Activated T-helper 17 cell treated with anti-CD3 and anti-CD28 coated beads, Interleukin-2, amount 50 U/mL, for 72 hours (primary cell): ENCODE results near the gene HSPB2. TPM values are rescaled to one million over a fixed set of nuclear protein-coding genes. Genes with fewer than 3 reads are reported as not detected.
"Not testable (repeated sequence)": the region's sequence is repeated elsewhere in the genome, so short reads cannot be mapped to it uniquely, and the experiment has no call there.

Source experiments
- ATAC-seq: fragments of 150-1000 bp; cut with Tn5 transposase; replicated peaks from 2 replicates; pipeline ENCODE4 v1.10.0; 2021; ENCODE audit warnings: mild to moderate bottlenecking, moderate library complexity
- H3K27ac Mint-ChIP-seq: one replicate; pipeline ENCODE4 v1.8.0; 2022; ENCODE audit warnings: mixed read lengths
- H3K27me3 Mint-ChIP-seq: one replicate; pipeline ENCODE4 v1.8.0; 2022; ENCODE audit warnings: mixed read lengths
- H3K36me3 Mint-ChIP-seq: one replicate; pipeline ENCODE4 v1.8.0; 2022; ENCODE audit warnings: low read depth, mild to moderate bottlenecking, mixed read lengths
- H3K4me1 Mint-ChIP-seq: one replicate; pipeline ENCODE4 v1.8.0; 2022; ENCODE audit warnings: mixed read lengths
- H3K4me3 Mint-ChIP-seq: one replicate; pipeline ENCODE4 v1.8.0; 2022; ENCODE audit warnings: mild to moderate bottlenecking, mixed read lengths
- H3K9me3 Mint-ChIP-seq: one replicate; pipeline ENCODE4 v1.8.0; 2022; ENCODE audit warnings: mixed read lengths
- total RNA-seq, 2 donors: library from RNA; stranded (reverse); gene quantifications; one replicate each; pipeline ENCODE4 v1.2.3, GENCODE V29; 2022

HSPB2 gene, protein sequence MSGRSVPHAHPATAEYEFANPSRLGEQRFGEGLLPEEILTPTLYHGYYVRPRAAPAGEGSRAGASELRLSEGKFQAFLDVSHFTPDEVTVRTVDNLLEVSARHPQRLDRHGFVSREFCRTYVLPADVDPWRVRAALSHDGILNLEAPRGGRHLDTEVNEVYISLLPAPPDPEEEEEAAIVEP
- total RNA-seq = under 1 TPM in 1 of 2 donors, not detected in 1; 0.32 TPM

- Mint-ChIP-seq H3K4me1 (no peaks in the 10 kb centered on the region), H3K4me3 (no peak within 1 kb of the TSS), H3K9me3 (no peaks in the 10 kb centered on the region), H3K27ac (no peak within 1 kb of the TSS), H3K36me3 (no peaks in the 10 kb centered on the region), H3K27me3 (peaks cover 46% of the 10 kb centered on the region)
- no peak for ATAC-seq
Observed at GRCh38 chr11:111912535-111912934, at the start of gene HSPB2. HSPB2 (plus strand) TSS chr11:111912734; CDS start chr11:111912830, 96 bp downstream.

DNA sequence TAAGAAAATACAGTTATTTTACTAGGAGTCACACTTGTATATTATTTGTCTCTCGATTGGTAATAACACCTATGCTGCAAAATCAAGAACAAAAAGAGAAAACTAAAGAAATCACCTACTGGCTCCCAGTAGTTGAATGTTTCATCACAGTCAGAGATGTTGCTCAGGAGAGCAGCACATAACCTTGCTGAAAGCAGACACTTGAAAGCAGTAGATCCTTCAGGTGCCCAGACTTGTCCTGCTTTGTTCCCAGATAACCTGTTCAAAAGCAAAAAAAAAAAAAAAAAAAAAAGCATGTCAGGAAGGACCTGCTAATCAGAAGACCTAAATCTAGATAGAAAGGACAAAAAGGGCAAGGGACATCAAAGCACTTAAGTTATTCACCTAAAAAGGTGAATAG, 42.4 kb upstream of the HSPB2 start:
- no peaks in the 10 kb centered on the region for H3K9me3 Mint-ChIP-seq
- H3K36me3 Mint-ChIP-seq = peaks cover 60% of the 10 kb centered on the region
- peak overlapping the region; percentile 96 for H3K27ac Mint-ChIP-seq
- no peak for ATAC-seq
- H3K27me3 Mint-ChIP-seq = no peaks in the 10 kb centered on the region
- peaks cover 19% of the 10 kb centered on the region for H3K4me1 Mint-ChIP-seq
- peak overlapping the region; percentile 92 for H3K4me3 Mint-ChIP-seq

GRCh38 chr11:111870522-111870885, 42.0 kb upstream of the HSPB2 start:
- peaks cover 60% of the 10 kb centered on the region for H3K36me3 Mint-ChIP-seq
- peak overlapping the region; percentile 92 for H3K4me3 Mint-ChIP-seq
- H3K27me3 Mint-ChIP-seq = no peaks in the 10 kb centered on the region
- H3K4me1 Mint-ChIP-seq = peaks cover 19% of the 10 kb centered on the region
- H3K9me3 Mint-ChIP-seq = no peaks in the 10 kb centered on the region
- peak; percentile 15 for ATAC-seq
- H3K27ac Mint-ChIP-seq = peak overlapping the region; percentile 96

- peak; percentile 93 for ATAC-seq
- Mint-ChIP-seq H3K4me3 (peak within 1 kb of the TSS; percentile 92), H3K9me3 (no peaks in the 10 kb centered on the region), H3K27ac (peak within 1 kb of the TSS; percentile 96), H3K27me3 (no peaks in the 10 kb centered on the region), H3K4me1 (peaks cover 19% of the 10 kb centered on the region), H3K36me3 (peaks cover 60% of the 10 kb centered on the region)
Observed at GRCh38 chr11:111870886-111871692, 41.4 kb upstream of the HSPB2 start, which contains the start of gene ALG9. ALG9 (minus strand) TSS chr11:111871581; CDS start chr11:111871482, 99 bp downstream.

DNA sequence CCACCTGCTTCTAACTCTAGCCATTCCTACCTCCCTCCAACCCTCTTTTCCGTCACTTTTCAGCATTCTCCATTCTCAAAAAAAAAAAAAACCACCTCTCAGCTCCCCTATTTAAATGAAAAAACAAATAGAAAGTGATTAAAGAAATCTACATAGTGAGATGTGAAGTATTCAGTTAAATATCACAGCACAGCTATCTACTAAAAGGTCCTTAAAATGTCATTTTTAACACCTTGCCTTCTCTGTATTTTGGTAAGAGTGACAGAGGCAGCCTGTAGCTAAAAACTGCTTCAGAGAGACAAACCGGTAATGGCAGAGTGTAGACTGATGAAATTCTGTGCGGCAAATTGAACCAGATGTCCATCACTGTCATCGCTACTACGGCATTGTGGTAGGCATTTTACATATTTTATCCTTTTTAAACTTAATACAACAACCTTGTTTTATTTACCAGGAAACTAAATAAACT, 40.8 kb upstream of the HSPB2 start:
- H3K27me3 Mint-ChIP-seq = no peaks in the 10 kb centered on the region
- no peaks in the 10 kb centered on the region for H3K9me3 Mint-ChIP-seq
- peaks cover 56% of the 10 kb centered on the region for H3K36me3 Mint-ChIP-seq
- peak overlapping the region; percentile 96 for H3K27ac Mint-ChIP-seq
- ATAC-seq = no peak
- peaks cover 19% of the 10 kb centered on the region for H3K4me1 Mint-ChIP-seq
- H3K4me3 Mint-ChIP-seq = peak overlapping the region; percentile 92

- ATAC-seq = no peak
- H3K4me1 Mint-ChIP-seq = peaks cover 10% of the 10 kb centered on the region
- no peaks in the 10 kb centered on the region for H3K9me3 Mint-ChIP-seq
- peak overlapping the region; percentile 96 for H3K4me3 Mint-ChIP-seq
- H3K36me3 Mint-ChIP-seq = peaks cover 41% of the 10 kb centered on the region
- H3K27ac Mint-ChIP-seq = peak overlapping the region; percentile 100
- no peaks in the 10 kb centered on the region for H3K27me3 Mint-ChIP-seq
Observed at GRCh38 chr11:111878385-111878848, 34.1 kb upstream of the HSPB2 start.

- Mint-ChIP-seq H3K4me3 (peak within 1 kb of the TSS; percentile 96), H3K4me1 (peaks cover 10% of the 10 kb centered on the region), H3K27me3 (no peaks in the 10 kb centered on the region), H3K27ac (peak within 1 kb of the TSS; percentile 100), H3K9me3 (no peaks in the 10 kb centered on the region), H3K36me3 (peaks cover 36% of the 10 kb centered on the region)
- peak; percentile 93 for ATAC-seq
Observed at GRCh38 chr11:111878849-111879636, 33.5 kb upstream of the HSPB2 start, which contains the start of the genes CFAP68 and FDXACB1. CFAP68 (plus strand) TSS chr11:111879541; CDS start chr11:111879561, 20 bp downstream. FDXACB1 (minus strand) TSS chr11:111879165; CDS start chr11:111879132, 33 bp downstream.

- no peaks in the 10 kb centered on the region for H3K27me3 Mint-ChIP-seq
- H3K4me1 Mint-ChIP-seq = peaks cover 10% of the 10 kb centered on the region
- ATAC-seq = no peak
- peaks cover 31% of the 10 kb centered on the region for H3K36me3 Mint-ChIP-seq
- H3K9me3 Mint-ChIP-seq = no peaks in the 10 kb centered on the region
- peak overlapping the region; percentile 96 for H3K4me3 Mint-ChIP-seq
- H3K27ac Mint-ChIP-seq = peak overlapping the region; percentile 100
Observed at GRCh38 chr11:111879637-111879960, 32.9 kb upstream of the HSPB2 start.

DNA sequence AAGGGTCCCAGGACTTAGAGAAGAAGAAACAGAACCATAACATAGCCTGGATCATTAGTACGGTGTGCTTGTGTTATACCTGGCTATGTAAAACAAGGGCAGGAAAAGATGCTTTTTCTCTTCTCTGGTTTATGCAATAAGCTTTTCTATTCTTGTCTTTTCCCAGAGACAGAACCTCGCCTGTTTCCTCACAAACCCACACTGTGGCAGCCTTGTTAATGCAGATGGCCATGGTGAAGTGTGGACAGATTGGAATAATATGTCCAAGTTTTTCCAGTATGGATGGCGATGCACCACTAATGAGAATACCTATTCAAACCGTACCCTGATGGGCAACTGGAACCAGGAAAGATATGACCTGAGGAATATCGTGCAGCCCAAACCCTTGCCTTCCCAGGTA, 30.3 kb upstream of the HSPB2 start:
- Mint-ChIP-seq H3K36me3 (peaks cover 8% of the 10 kb centered on the region), H3K27me3 (no peaks in the 10 kb centered on the region), H3K4me1 (peaks cover 10% of the 10 kb centered on the region), H3K4me3 (no peak overlapping the region), H3K27ac (no peak overlapping the region), H3K9me3 (no peaks in the 10 kb centered on the region)
- no peak for ATAC-seq

GRCh38 chr11:111885053-111885452, 27.5 kb upstream of the HSPB2 start:
- ATAC-seq, H3K27ac Mint-ChIP-seq, H3K4me1 Mint-ChIP-seq: not testable (repeated sequence)

DNA sequence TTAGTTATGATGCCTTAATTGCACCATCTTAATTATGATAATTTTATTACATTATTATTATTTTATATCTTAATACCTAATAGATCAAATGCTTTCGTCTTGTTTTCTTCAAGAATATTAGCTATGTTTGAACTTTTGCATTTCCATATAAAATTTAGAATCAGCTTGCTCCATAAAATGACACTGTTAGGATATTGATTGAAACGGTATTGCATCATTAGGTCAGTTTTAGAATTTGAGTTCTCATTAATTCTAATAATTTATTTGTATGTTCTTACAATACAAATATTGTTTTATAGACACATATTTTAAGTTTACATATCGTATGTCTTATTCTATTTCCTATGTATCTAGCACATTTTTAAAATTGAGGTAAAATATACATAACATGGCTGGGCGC, 26.5 kb upstream of the HSPB2 start:
- Mint-ChIP-seq H3K4me1 (no peaks in the 10 kb centered on the region), H3K27me3 (no peaks in the 10 kb centered on the region), H3K27ac (no peak overlapping the region), H3K9me3 (no peaks in the 10 kb centered on the region), H3K36me3 (peaks cover 8% of the 10 kb centered on the region), H3K4me3 (no peak overlapping the region)
- ATAC-seq = no peak

More at GRCh38 chr11:111885053-111885452, 27.5 kb upstream of the HSPB2 start:
- H3K27me3 Mint-ChIP-seq, H3K4me3 Mint-ChIP-seq, H3K9me3 Mint-ChIP-seq, H3K36me3 Mint-ChIP-seq: not testable (repeated sequence)

- H3K4me3 Mint-ChIP-seq = no peak overlapping the region
- H3K4me1 Mint-ChIP-seq = no peaks in the 10 kb centered on the region
Observed at GRCh38 chr11:111886844-111887243, 25.7 kb upstream of the HSPB2 start.

DNA sequence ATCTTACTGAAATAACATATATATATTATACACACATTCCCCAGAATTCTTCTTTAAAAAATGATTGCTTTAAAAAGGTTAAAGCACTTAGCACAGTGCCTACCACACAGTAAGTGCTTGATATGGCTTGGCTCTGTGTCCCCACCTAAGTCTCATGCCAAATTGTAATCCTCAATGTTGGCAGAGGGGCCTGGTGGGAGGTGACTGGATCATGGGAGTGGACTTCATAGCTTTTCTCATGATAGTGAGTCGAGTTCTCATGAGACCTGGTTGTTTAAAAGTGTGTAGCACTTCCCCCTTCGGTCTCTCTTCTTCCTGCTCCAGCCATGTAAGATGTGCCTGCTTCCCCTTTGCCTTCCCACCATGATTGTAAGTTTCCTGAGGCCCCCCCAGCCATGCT, 7.1 kb upstream of the HSPB2 start:
- Mint-ChIP-seq H3K36me3 (no peaks in the 10 kb centered on the region), H3K27ac (no peak overlapping the region), H3K27me3 (peaks cover 3% of the 10 kb centered on the region), H3K4me1 (no peaks in the 10 kb centered on the region), H3K4me3 (no peak overlapping the region), H3K9me3 (no peaks in the 10 kb centered on the region)
- ATAC-seq = no peak

More at GRCh38 chr11:111886844-111887243, 25.7 kb upstream of the HSPB2 start:
- Mint-ChIP-seq H3K27ac (no peak overlapping the region), H3K36me3 (peaks cover 8% of the 10 kb centered on the region), H3K9me3 (no peaks in the 10 kb centered on the region), H3K27me3 (no peaks in the 10 kb centered on the region)
- no peak for ATAC-seq

- H3K27ac Mint-ChIP-seq = no peak overlapping the region
- H3K36me3 Mint-ChIP-seq = no peaks in the 10 kb centered on the region
- ATAC-seq = no peak
- H3K27me3 Mint-ChIP-seq = peaks cover 14% of the 10 kb centered on the region
- H3K9me3 Mint-ChIP-seq = no peaks in the 10 kb centered on the region
- H3K4me3 Mint-ChIP-seq = no peak overlapping the region
- no peaks in the 10 kb centered on the region for H3K4me1 Mint-ChIP-seq
Observed at GRCh38 chr11:111906680-111907079, 5.9 kb upstream of the HSPB2 start.
